ENCODE results near the gene PCNA.
A peak's percentile ranks its signal among the peaks of the same experiment; 100 is the strongest.
"Not testable (repeated sequence)": the region's sequence is repeated elsewhere in the genome, so short reads cannot be mapped to it uniquely, and the experiment has no call there.

The PCNA gene

GRCh38 chr20:5074232-5074674, 45.5 kb downstream of the PCNA start:
- no peaks in the 10 kb centered on the region for H3K36me3 ChIP-seq (ENCODE audit: control insufficient read depth, insufficient read depth, low read length)
- H3K4me3 ChIP-seq (ENCODE audit: low read depth, low read length): no peak overlapping the region
- no peaks in the 10 kb centered on the region for H3K79me2 ChIP-seq
- H3K27me3 ChIP-seq (ENCODE audit: control insufficient read depth, insufficient read depth, low read length): no peaks in the 10 kb centered on the region
- TF ChIP-seq CTCF (IDR thresholded peaks at IDR 0.05): no peak
- no peak overlapping the region for H3K27ac ChIP-seq
- no peak overlapping the region for H3K9ac ChIP-seq
- H3K9me3 ChIP-seq (ENCODE audit: control insufficient read depth, low read length): no peaks in the 10 kb centered on the region
- H3K4me2 ChIP-seq (ENCODE audit: low read length): no peak overlapping the region
- no peak overlapping the region for H2AFZ ChIP-seq
- H3K4me1 ChIP-seq: no peaks in the 10 kb centered on the region

- H2AFZ ChIP-seq: no peak overlapping the region
- no peaks in the 10 kb centered on the region for H3K4me1 ChIP-seq
- no peak overlapping the region for H3K4me2 ChIP-seq (ENCODE audit: low read length)
- H3K9me3 ChIP-seq (ENCODE audit: control insufficient read depth, low read length): no peaks in the 10 kb centered on the region
- H3K36me3 ChIP-seq (ENCODE audit: control insufficient read depth, insufficient read depth, low read length): no peaks in the 10 kb centered on the region
- no peak overlapping the region for H3K4me3 ChIP-seq (ENCODE audit: low read depth, low read length)
- no peak overlapping the region for H3K9ac ChIP-seq
- no peaks in the 10 kb centered on the region for H3K27me3 ChIP-seq (ENCODE audit: control insufficient read depth, insufficient read depth, low read length)
- no peak overlapping the region for H3K27ac ChIP-seq
- no peaks in the 10 kb centered on the region for H3K79me2 ChIP-seq
- no peak for TF ChIP-seq CTCF (IDR thresholded peaks at IDR 0.05)
Measured at GRCh38 chr20:5073660-5074231, 46.0 kb downstream of the PCNA start.

GRCh38 chr20:5072756-5073659, 46.8 kb downstream of the PCNA start:
- Histone ChIP-seq H3K27me3 (ENCODE audit: control insufficient read depth, insufficient read depth, low read length) (no peaks in the 10 kb centered on the region), H3K4me1 (no peaks in the 10 kb centered on the region), H3K79me2 (no peaks in the 10 kb centered on the region), H3K9me3 (ENCODE audit: control insufficient read depth, low read length) (no peaks in the 10 kb centered on the region), H3K27ac (peak overlapping the region; percentile 9), H2AFZ (no peak overlapping the region), H3K4me3 (ENCODE audit: low read depth, low read length) (no peak overlapping the region), H3K4me2 (ENCODE audit: low read length) (no peak overlapping the region), H3K9ac (no peak overlapping the region), H3K36me3 (ENCODE audit: control insufficient read depth, insufficient read depth, low read length) (no peaks in the 10 kb centered on the region)
- TF ChIP-seq CTCF (IDR thresholded peaks at IDR 0.05): no peak

GRCh38 chr20:5071942-5072341, 47.8 kb downstream of the PCNA start:
- H3K4me3 ChIP-seq (ENCODE audit: low read depth, low read length); H3K36me3 ChIP-seq (ENCODE audit: control insufficient read depth, insufficient read depth, low read length); H2AFZ ChIP-seq; H3K4me1 ChIP-seq; H3K9ac ChIP-seq; H3K27me3 ChIP-seq (ENCODE audit: control insufficient read depth, insufficient read depth, low read length); H3K4me2 ChIP-seq (ENCODE audit: low read length); H3K9me3 ChIP-seq (ENCODE audit: control insufficient read depth, low read length); H3K79me2 ChIP-seq; H3K27ac ChIP-seq: not testable (repeated sequence)

DNA sequence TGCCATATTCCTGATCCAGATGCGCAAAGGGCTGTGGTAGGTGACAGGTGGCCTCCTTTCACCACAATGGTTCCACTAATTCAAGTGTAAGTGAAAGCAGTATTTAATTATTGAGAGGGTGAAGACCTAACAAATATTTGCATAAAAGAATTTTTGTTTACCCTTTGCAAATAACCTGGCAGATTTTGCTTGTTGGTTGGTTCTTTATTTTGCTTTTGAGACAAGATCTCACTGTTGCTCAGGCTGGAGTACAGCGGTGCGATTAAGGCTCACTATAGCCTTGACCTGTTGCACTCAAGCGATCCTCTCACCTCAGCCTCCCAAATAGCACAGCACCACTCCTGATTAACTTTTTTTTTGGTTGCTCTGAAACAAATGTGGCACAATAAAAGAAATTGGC, 49.2 kb downstream of the PCNA start:
- Histone ChIP-seq H3K4me2 (ENCODE audit: low read length) (no peak overlapping the region), H3K79me2 (no peaks in the 10 kb centered on the region), H3K9me3 (ENCODE audit: control insufficient read depth, low read length) (no peaks in the 10 kb centered on the region), H3K27me3 (ENCODE audit: control insufficient read depth, insufficient read depth, low read length) (no peaks in the 10 kb centered on the region), H3K27ac (no peak overlapping the region), H3K36me3 (ENCODE audit: control insufficient read depth, insufficient read depth, low read length) (no peaks in the 10 kb centered on the region), H3K4me1 (no peaks in the 10 kb centered on the region), H3K4me3 (ENCODE audit: low read depth, low read length) (no peak overlapping the region), H2AFZ (no peak overlapping the region), H3K9ac (no peak overlapping the region)
- TF ChIP-seq CTCF (IDR thresholded peaks at IDR 0.05): no peak

Data from parathyroid adenoma (tissue), 2 donors.